SK-N-SH treated with all-trans-retinoic acid at 6 μM for 48 hours (cell line): ENCODE results near the gene DLG1.

Experiments
- ATAC-seq: fragments of 200-7000 bp; cut with Tn5 transposase; 3 replicates; pipeline ENCODE4 v1.9.1; 2020; ENCODE audit warnings: mild to moderate bottlenecking, moderate library complexity
- ARNTL ChIP-seq: fragments of 450-650 bp; formaldehyde crosslinking; IDR thresholded peaks from 2 replicates; pipeline ENCODE4 v1.5.0; 2020; ENCODE audit warnings: low read depth, mild to moderate bottlenecking, moderate library complexity, borderline replicate concordance
- CSDC2 ChIP-seq: fragments of 250-450 bp; sonication (Bioruptor Pico); IDR thresholded peaks from 2 replicates; pipeline ENCODE4 v1.5.0; 2020; ENCODE audit warnings: mild to moderate bottlenecking, moderate library complexity
- ESRRG ChIP-seq: fragments of 250-450 bp; sonication (Bioruptor Pico); IDR thresholded peaks from 2 replicates; pipeline ENCODE4 v1.6.1; 2021; ENCODE audit warnings: mild to moderate bottlenecking
- GLIS3 ChIP-seq: fragments of 250-450 bp; sonication (Bioruptor Pico); IDR thresholded peaks from 2 replicates; pipeline ENCODE4 v1.5.0; 2020; ENCODE audit warnings: mild to moderate bottlenecking, moderate library complexity
- ISL1 ChIP-seq: fragments of 250-450 bp; sonication (Bioruptor Pico); IDR thresholded peaks from 2 replicates; pipeline ENCODE4 v2.1.2; 2022; ENCODE audit warnings: mild to moderate bottlenecking, moderate library complexity
- OSR1 ChIP-seq: fragments of 250-450 bp; sonication (Bioruptor Pico); IDR thresholded peaks from 2 replicates; pipeline ENCODE4 v1.8.0; 2022; ENCODE audit warnings: moderate library complexity, mild to moderate bottlenecking, inconsistent platforms
- PPARA ChIP-seq: fragments of 250-450 bp; sonication (Bioruptor Pico); IDR thresholded peaks from 2 replicates; pipeline ENCODE4 v1.5.0; 2020; ENCODE audit warnings: mild to moderate bottlenecking, borderline replicate concordance
- RARB ChIP-seq: fragments of 250-450 bp; sonication (Bioruptor Pico); IDR thresholded peaks from 2 replicates; pipeline ENCODE4 v1.8.0; 2021; ENCODE audit warnings: mild to moderate bottlenecking, moderate library complexity
- SNAI2 ChIP-seq: fragments of 250-450 bp; sonication (Bioruptor Pico); IDR thresholded peaks from 2 replicates; pipeline ENCODE4 v1.5.0; 2020; ENCODE audit warnings: mild to moderate bottlenecking, moderate library complexity
- TCF4 ChIP-seq: fragments of 250-450 bp; sonication (Bioruptor Pico); IDR thresholded peaks from 2 replicates; pipeline ENCODE4 v1.8.0; 2021; ENCODE audit warnings: mild to moderate bottlenecking, moderate library complexity, borderline replicate concordance
- TOX ChIP-seq: fragments of 250-450 bp; sonication (Bioruptor Pico); IDR thresholded peaks from 2 replicates; pipeline ENCODE4 v1.8.0; 2021; ENCODE audit warnings: mild to moderate bottlenecking, moderate library complexity, borderline replicate concordance
- ZFP3 ChIP-seq: fragments of 250-450 bp; sonication (Bioruptor Pico); IDR thresholded peaks from 2 replicates; pipeline ENCODE4 v1.5.0; 2020; ENCODE audit warnings: mild to moderate bottlenecking, moderate library complexity
- ZFP30 ChIP-seq: fragments of 450-650 bp; formaldehyde crosslinking; IDR thresholded peaks from 2 replicates; pipeline ENCODE4 v1.5.0; 2022; ENCODE audit warnings: mild to moderate bottlenecking, moderate library complexity
- ZNF565 ChIP-seq: fragments of 450-650 bp; formaldehyde crosslinking; conservative IDR thresholded peaks from 2 replicates; pipeline ENCODE4 v1.5.0; 2020; ENCODE audit warnings: low read depth, mild to moderate bottlenecking, moderate library complexity
- ZNF70 ChIP-seq: fragments of 450-650 bp; formaldehyde crosslinking; IDR thresholded peaks from 2 replicates; pipeline ENCODE4 v1.5.0; 2020; ENCODE audit warnings: mild to moderate bottlenecking, moderate library complexity
- ZNF8 ChIP-seq: fragments of 450-650 bp; formaldehyde crosslinking; IDR thresholded peaks from 2 replicates; pipeline ENCODE4 v1.5.0; 2020; ENCODE audit warnings: mild to moderate bottlenecking, moderate library complexity
- TF ChIP-seq, protein P1 (sequence below): fragments of 250-450 bp; sonication (Bioruptor Pico); IDR thresholded peaks from 2 replicates; pipeline ENCODE4 v1.5.1; 2020; ENCODE audit warnings: low read depth, mild to moderate bottlenecking, moderate library complexity
- TF ChIP-seq, protein P2 (sequence below): fragments of 250-450 bp; sonication (Bioruptor Pico); IDR thresholded peaks from 2 replicates; pipeline ENCODE4 v1.5.1; 2021; ENCODE audit warnings: mild to moderate bottlenecking, moderate library complexity
- TF ChIP-seq, protein P3 (sequence below): fragments of 250-450 bp; sonication (Bioruptor Pico); IDR thresholded peaks from 2 replicates; pipeline ENCODE4 v1.8.0; 2021; ENCODE audit warnings: low read depth, mild to moderate bottlenecking, moderate library complexity, borderline replicate concordance
- TF ChIP-seq, protein P4 (sequence below): fragments of 250-450 bp; sonication (Bioruptor Pico); IDR thresholded peaks from 2 replicates; pipeline ENCODE4 v1.8.0; 2020; ENCODE audit warnings: mild to moderate bottlenecking, moderate library complexity, borderline replicate concordance
- TF ChIP-seq, protein P5 (sequence below): fragments of 250-450 bp; sonication (Bioruptor Pico); IDR thresholded peaks from 2 replicates; pipeline ENCODE4 v1.5.0; 2020; ENCODE audit warnings: mild to moderate bottlenecking, moderate library complexity

The DLG1 gene

DNA sequence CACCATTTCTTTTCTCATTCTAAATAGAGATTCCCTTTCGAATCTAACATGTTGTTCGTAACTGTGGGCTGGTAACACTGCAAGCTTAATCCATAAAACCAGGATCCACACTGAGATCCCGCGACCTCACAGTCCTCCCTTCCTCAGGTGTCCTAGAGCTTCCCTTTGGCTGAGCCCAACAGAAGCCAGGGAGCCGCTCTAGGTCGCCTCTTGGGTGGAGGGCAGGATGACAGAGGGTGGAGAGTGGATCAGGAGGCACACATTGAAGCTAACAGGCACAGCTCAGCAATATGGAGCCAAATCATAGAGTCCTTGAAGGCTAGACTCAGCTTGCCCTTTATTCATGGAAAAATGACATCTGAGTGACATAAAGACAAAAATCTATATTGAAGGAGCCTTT, 44.7 kb upstream of the DLG1 start:
- ATAC-seq = no peak
- TF ChIP-seq ESRRG (CRISPR knock-in tag) (no peak), ZFP3 (CRISPR knock-in tag) (no peak), SNAI2 (no peak), TCF4 (CRISPR knock-in tag) (no peak), ZFP30 (CRISPR knock-in tag) (no peak), RARB (CRISPR knock-in tag) (no peak), OSR1 (CRISPR knock-in tag) (no peak), PPARA (CRISPR knock-in tag) (no peak), ARNTL (no peak), CSDC2 (CRISPR knock-in tag) (no peak), ZNF565 (no peak), ZNF8 (no peak), GLIS3 (CRISPR knock-in tag) (no peak), TOX (CRISPR knock-in tag) (no peak), ISL1 (CRISPR knock-in tag) (no peak)
- TF ChIP-seq, protein P1, sequence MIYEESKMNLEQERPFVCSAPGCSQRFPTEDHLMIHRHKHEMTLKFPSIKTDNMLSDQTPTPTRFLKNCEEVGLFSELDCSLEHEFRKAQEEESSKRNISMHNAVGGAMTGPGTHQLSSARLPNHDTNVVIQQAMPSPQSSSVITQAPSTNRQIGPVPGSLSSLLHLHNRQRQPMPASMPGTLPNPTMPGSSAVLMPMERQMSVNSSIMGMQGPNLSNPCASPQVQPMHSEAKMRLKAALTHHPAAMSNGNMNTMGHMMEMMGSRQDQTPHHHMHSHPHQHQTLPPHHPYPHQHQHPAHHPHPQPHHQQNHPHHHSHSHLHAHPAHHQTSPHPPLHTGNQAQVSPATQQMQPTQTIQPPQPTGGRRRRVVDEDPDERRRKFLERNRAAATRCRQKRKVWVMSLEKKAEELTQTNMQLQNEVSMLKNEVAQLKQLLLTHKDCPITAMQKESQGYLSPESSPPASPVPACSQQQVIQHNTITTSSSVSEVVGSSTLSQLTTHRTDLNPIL (CRISPR knock-in tag) = no peak
- TF ChIP-seq, protein P2, sequence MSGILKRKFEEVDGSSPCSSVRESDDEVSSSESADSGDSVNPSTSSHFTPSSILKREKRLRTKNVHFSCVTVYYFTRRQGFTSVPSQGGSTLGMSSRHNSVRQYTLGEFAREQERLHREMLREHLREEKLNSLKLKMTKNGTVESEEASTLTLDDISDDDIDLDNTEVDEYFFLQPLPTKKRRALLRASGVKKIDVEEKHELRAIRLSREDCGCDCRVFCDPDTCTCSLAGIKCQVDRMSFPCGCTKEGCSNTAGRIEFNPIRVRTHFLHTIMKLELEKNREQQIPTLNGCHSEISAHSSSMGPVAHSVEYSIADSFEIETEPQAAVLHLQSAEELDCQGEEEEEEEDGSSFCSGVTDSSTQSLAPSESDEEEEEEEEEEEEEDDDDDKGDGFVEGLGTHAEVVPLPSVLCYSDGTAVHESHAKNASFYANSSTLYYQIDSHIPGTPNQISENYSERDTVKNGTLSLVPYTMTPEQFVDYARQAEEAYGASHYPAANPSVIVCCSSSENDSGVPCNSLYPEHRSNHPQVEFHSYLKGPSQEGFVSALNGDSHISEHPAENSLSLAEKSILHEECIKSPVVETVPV (CRISPR knock-in tag) = no peak
- TF ChIP-seq, protein P3, sequence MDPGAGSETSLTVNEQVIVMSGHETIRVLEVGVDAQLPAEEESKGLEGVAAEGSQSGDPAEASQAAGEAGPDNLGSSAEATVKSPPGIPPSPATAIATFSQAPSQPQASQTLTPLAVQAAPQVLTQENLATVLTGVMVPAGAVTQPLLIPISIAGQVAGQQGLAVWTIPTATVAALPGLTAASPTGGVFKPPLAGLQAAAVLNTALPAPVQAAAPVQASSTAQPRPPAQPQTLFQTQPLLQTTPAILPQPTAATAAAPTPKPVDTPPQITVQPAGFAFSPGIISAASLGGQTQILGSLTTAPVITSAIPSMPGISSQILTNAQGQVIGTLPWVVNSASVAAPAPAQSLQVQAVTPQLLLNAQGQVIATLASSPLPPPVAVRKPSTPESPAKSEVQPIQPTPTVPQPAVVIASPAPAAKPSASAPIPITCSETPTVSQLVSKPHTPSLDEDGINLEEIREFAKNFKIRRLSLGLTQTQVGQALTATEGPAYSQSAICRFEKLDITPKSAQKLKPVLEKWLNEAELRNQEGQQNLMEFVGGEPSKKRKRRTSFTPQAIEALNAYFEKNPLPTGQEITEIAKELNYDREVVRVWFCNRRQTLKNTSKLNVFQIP (CRISPR knock-in tag) = no peak
- TF ChIP-seq, protein P4, sequence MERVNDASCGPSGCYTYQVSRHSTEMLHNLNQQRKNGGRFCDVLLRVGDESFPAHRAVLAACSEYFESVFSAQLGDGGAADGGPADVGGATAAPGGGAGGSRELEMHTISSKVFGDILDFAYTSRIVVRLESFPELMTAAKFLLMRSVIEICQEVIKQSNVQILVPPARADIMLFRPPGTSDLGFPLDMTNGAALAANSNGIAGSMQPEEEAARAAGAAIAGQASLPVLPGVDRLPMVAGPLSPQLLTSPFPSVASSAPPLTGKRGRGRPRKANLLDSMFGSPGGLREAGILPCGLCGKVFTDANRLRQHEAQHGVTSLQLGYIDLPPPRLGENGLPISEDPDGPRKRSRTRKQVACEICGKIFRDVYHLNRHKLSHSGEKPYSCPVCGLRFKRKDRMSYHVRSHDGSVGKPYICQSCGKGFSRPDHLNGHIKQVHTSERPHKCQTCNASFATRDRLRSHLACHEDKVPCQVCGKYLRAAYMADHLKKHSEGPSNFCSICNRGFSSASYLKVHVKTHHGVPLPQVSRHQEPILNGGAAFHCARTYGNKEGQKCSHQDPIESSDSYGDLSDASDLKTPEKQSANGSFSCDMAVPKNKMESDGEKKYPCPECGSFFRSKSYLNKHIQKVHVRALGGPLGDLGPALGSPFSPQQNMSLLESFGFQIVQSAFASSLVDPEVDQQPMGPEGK = no peak

DNA sequence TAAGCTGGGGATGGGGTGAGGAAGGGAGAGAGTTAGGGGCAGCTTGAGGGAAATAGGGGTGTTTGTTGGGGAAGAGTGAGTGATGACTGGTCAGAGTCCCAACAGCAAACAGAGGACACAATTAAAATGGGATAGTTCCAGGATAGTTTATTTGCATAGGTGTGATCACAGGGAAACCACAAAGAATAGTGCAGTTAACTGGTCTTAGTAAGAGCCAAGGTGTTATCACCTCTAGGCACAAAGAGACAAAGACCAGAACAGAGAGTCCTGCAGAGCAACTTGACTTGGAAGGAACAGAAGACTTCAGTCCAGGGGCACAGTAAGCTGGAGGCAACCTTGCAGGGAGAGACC, 42.1 kb upstream of the DLG1 start:
- TF ChIP-seq ZNF70 (no peak), RARB (CRISPR knock-in tag) (no peak), SNAI2 (no peak), CSDC2 (CRISPR knock-in tag) (no peak), ZNF565 (no peak)
- TF ChIP-seq, protein P2 (CRISPR knock-in tag) = no peak
- TF ChIP-seq, protein P3 (CRISPR knock-in tag) = no peak
- TF ChIP-seq, protein P5, sequence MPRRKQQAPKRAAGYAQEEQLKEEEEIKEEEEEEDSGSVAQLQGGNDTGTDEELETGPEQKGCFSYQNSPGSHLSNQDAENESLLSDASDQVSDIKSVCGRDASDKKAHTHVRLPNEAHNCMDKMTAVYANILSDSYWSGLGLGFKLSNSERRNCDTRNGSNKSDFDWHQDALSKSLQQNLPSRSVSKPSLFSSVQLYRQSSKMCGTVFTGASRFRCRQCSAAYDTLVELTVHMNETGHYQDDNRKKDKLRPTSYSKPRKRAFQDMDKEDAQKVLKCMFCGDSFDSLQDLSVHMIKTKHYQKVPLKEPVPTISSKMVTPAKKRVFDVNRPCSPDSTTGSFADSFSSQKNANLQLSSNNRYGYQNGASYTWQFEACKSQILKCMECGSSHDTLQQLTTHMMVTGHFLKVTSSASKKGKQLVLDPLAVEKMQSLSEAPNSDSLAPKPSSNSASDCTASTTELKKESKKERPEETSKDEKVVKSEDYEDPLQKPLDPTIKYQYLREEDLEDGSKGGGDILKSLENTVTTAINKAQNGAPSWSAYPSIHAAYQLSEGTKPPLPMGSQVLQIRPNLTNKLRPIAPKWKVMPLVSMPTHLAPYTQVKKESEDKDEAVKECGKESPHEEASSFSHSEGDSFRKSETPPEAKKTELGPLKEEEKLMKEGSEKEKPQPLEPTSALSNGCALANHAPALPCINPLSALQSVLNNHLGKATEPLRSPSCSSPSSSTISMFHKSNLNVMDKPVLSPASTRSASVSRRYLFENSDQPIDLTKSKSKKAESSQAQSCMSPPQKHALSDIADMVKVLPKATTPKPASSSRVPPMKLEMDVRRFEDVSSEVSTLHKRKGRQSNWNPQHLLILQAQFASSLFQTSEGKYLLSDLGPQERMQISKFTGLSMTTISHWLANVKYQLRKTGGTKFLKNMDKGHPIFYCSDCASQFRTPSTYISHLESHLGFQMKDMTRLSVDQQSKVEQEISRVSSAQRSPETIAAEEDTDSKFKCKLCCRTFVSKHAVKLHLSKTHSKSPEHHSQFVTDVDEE (CRISPR knock-in tag) = no peak
- no peak for ATAC-seq
